Measurements from ENCODE around the gene SYT13.

The SYT13 gene

GRCh38 chr11:45215098-45215865, 70.9 kb downstream of the SYT13 start:
- no peak for DNase-seq

GRCh38 chr11:45213717-45214116, 72.4 kb downstream of the SYT13 start:
- no peak for DNase-seq

- DNase-seq: no peak
Observed at GRCh38 chr11:45213316-45213665, 72.8 kb downstream of the SYT13 start.

- DNase-seq: no peak
Observed at GRCh38 chr11:45212566-45213315, 73.4 kb downstream of the SYT13 start.

GRCh38 chr11:45211732-45212131, 74.4 kb downstream of the SYT13 start:
- DNase-seq: no peak

- DNase-seq: no peak
Observed at GRCh38 chr11:45210846-45211245, 75.3 kb downstream of the SYT13 start.

- no peak for DNase-seq
Observed at GRCh38 chr11:45209891-45210699, 76.0 kb downstream of the SYT13 start.

- DNase-seq: no peak
Observed at GRCh38 chr11:45209000-45209879, 76.9 kb downstream of the SYT13 start.

- DNase-seq: no peak
Observed at GRCh38 chr11:45208135-45208534, 78.0 kb downstream of the SYT13 start.

- no peak for DNase-seq
Observed at GRCh38 chr11:45205978-45206377, 80.2 kb downstream of the SYT13 start.

GRCh38 chr11:45204761-45205160, 81.4 kb downstream of the SYT13 start:
- no peak for DNase-seq

- DNase-seq: no peak
Observed at GRCh38 chr11:45193695-45194094, 92.4 kb downstream of the SYT13 start.

Measured in NCI-H1694 treated with DMSO at 0.1 percent for 48 hours (cell line).